Effector CD4-positive, alpha-beta T cell (primary cell): ENCODE results near the gene NKTR.
"Not testable (repeated sequence)": the region's sequence is repeated elsewhere in the genome, so short reads cannot be mapped to it uniquely, and the experiment has no call there.

ENCODE experiments used
- DNase-seq: peaks from one replicate; pipeline ENCODE4 v3.0.0-alpha.2; 2020

Gene NKTR

DNA sequence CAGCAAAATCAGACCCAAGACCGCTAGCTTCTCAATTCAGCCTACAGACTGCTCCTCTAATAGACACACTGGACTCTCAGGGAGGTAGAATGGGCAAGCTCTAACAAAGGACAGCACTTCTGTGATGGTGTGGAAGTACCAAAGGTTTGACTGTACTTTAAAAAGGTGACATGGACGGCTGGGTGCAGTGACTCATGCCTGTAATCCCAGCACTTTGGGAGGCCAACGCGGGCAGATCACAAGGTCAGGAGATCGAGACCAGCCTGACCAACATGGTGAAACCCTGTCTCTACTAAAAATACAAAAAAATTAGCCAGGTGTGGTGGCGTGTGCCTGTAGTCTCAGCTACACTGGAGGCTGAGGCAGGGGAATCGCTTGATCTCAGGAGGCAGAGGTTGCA, 3.4 kb upstream of the NKTR start:
- DNase-seq: not testable (repeated sequence)

DNA sequence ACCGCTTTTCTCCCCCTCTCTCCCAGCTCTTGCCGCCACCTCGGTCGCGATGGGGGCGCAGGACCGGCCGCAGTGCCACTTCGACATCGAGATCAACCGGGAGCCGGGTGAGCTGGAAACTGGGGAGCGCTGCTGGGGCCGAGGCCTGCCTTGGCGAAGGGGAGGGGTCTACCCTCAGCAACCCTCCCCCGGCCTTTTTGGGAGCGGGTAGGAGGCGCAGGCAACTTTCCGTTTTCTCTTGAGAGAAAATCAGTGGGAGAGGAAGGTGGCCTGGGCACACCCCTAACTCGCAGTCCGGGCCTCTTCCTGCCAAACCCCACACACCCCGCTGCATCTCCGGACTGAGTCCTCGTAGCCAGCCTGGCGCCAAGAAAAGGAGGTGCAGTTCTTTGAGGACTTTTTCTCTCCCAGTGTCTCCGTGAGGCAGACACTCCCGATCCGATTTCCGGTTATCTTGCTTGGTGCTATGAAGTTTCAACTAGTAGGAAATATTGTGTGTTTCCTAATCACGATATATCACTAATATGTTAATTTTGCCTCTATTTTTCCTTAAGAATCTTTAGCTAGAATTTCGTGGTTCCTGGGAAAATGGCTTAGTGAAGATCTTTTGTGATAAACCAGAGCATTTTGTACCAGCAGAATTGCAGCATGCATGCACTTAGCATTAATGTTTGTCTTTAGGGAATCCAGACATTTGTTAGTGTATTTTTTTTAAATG, 631 bp downstream of the NKTR start:
- DNase-seq: peak; percentile 44

DNA sequence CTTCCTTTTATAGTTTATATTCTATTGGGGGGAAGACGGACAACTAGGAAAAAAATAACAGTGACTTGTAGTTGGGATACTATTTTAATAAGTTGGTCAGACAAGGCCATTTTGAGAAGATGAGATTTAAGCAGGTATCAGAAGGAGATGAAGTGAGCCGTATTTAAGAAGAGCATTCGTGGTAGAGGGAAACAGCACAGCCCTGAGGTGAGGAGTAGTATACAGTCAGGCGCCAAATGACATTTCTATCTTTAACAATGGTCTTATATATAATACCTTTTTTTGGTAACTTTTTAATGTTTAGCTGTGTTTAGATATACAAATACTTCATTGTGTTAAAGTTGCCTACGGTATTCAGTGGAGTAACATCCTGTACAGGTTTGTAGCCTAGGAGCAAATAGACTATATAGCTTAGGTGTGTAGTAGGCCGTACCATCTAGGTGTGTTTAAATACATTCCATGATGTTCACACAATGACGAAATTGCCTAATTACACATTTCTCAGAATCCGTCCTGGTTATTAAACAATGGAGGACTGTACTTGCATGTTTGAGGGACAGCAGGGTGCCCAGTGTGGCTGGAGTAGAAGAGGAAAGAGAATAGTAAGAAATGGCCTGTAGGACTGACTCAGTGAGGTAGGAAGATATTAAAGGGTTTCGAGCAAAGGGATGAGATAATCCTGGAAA, 1.6 kb downstream of the NKTR start:
- no peak for DNase-seq

DNA sequence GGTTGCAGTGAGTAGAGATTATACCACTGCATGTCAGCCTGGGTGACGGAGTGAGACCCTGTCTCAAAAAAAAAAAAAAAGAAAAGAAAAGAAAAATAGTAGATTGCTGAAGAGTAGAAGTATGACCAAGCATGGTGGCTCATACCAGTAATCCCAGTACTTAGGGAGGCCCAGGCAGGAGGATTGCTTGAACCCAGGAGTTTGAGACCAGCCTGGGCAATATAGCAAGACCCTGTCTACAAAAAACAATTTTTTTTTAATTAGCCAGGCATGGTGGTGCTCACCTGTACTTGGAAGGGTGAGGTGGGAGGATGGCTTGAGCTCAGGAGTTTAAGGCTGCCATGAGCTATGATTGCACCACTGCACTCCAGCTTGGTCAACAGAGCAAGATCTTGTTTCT, 2.5 kb downstream of the NKTR start:
- no peak for DNase-seq

DNA sequence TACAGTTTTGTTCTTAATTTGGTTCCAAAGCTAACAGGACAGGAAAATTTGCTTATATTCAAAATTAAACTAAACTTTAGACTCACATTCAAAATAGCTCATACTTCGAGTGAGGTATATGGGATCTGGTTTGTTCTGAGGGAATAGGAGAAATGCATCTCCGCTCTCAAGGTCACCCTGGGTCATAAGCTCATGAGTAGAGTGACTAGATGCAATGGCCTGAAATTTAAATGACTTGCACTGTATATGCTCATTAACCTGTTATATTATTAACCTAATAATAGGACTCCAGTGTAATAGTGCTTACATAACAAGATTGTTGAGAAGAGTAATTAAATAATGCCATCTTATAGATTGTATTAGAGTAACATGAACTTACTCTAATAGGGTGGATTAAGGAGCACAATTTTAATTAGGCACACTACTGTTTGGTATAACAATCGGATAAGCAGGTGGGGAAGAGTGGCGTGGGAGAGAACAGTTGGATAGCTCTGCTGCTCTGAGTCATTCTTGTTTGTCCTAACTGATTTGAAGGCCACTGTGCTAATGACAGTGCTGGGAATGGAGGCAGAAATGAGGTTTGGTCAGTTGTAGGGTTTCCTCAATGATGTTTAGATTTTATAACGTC, 5.2 kb downstream of the NKTR start:
- no peak for DNase-seq

DNA sequence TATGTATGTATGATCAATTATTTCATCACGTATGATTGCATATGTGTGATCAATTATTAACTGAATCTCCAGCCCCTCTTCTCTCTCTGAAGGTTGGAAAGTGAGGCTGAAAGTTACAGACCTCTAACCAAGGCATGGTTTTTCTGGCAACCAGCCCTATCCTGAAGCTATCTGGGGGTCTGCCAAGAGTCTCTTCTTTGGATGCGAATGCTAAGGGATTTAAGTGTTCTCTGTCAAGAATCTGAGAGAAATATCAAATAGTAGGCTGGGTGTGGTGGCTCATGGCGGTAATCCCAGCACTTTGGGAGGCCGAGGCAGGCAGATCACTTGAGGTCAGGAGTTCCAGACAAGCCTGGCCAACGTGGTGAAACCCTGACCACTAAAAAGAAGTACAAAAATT, 8.1 kb downstream of the NKTR start:
- DNase-seq: no peak

DNA sequence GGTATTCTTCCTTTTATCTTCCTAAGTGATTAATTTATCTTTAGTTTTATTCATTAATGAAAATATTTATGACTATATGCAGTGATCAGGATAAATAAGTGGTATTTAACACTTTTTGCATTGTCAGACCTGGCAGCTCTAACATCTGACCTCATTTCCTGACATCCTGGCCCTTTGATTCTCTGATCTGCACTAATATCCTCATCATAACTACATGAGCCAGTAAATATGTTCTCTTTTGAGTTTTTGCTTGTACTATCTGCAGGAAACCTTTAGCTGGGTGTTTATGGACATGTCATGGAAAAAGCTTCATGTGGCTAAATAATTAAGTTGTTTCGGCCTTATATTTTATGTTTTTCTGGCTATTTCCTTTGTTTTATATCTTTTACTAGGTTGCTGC, 10.5 kb downstream of the NKTR start:
- DNase-seq: no peak

DNA sequence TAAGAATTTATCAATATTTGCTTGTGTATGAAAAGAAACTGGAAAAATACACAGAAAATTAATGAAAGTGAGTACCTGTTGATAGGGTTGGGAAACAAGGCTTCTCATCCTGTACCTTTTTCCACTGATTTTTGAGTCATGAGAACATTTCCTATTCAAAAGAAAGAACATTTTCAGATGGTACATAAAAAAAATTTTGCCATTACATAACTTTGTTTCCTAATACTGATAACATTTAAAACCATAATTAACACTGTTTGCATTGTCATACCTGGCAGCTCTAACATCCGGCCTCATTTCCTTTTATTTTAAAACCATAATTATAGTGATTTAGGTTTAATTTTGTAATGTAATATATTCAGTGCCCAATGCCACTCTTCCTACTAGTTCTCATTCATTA, 11.7 kb downstream of the NKTR start:
- DNase-seq: no peak

DNA sequence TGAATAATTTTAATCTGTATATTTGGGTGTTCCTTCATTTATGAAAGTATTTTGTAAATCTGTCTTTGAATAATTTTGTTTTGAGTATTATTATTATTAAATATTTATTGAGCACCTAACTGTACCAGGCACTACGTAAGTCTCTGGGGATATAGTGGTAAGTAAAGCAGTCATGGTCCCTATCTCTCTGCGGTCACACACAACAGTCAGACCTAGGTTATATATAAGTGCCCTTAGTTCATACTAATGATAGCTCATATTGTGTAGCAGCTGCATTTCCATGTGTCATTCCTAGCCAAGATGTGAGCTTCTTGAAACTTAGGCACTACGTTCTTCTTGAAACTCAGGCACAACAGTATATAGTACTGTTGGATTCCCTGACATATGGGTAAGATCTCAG, 12.4 kb downstream of the NKTR start:
- DNase-seq: no peak

DNA sequence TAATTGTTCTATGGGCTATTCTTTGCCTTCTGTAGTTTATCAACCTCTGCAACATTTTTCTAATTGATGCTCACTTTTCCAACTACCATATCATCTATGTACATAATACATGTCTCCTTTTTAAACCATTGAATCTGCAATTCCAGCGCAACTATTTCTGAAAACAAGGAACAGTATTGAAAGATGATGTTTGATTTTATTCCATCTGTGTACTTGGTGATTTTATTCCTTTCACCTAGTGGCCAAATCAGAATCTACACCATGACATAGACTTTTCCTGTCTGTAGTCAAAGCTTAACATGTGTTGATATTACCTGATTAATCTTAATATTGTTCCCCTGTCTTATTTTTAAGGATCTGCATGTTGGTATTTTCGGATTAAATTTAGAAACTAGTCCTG, 13.0 kb downstream of the NKTR start:
- DNase-seq: no peak

DNA sequence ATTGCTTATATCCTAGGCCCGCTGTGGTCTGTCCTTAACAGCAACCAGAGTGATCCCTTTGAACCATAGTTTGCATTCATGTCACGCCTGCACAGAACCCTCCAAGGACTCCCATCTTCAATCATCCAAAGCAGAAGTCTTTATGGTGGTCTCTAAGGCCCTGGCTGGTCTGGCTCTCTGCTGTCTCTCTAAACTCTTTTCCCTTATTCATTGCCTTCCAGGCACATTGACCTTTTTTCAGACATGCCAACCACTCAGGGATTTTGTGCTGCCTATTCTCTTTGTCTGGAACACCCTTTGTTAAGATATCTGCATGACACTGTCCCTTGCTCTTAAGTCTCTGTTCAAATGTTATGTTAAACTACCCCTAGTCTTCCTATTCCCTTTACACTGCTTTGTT, 31.1 kb downstream of the NKTR start:
- DNase-seq: no peak

DNA sequence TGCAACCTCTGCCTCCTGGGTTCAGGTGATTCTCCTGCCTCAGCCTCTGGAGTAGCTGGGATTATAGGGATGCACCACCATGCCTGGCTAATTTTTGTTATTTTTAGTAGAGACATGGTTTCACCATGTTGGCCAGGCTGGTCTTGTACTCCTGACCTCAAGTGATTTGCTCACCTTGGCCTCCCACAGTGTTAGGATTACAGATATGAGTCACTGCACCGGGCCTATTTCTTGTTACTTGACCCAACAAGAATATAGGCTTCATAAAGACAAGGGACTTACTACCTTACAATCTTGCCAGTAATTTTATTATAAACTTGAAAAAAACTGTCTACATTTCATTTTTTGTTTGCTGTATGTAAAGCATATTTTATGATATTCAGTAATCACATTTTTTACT, 31.7 kb downstream of the NKTR start:
- DNase-seq: no peak

DNA sequence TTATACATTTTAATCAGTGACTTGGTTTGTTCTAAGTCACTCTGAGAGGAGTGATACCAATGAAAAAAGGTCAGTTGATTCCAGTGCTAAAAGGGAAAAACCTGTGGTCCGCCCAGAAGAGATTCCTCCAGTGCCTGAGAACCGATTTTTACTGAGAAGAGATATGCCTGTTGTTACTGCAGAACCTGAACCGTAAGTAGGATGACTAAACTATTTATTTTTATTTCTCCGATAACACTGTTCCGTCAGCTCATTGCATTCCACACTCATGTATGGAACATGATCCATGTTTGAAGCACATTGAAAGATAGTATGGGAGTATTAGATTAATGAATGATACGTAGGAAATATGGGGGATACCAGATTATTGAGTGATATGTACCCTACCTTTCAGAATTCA, 33.1 kb downstream of the NKTR start:
- DNase-seq: no peak

DNA sequence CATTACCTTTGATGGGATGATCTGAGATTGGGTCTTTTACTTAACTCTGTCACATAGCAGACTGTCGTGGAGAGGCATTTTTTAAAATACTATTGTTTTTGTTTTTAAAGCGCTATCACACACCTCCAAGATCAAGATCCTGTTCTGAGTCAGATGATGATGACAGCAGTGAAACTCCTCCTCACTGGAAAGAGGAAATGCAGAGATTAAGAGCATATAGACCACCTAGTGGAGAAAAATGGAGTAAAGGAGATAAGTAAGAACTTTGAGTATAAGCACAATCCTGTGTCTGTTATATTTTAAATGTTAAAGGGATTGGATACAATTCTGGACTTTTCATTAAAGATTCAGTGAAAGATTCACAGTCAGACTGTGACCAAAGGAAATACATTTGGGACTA, 34.6 kb downstream of the NKTR start:
- no peak for DNase-seq

DNA sequence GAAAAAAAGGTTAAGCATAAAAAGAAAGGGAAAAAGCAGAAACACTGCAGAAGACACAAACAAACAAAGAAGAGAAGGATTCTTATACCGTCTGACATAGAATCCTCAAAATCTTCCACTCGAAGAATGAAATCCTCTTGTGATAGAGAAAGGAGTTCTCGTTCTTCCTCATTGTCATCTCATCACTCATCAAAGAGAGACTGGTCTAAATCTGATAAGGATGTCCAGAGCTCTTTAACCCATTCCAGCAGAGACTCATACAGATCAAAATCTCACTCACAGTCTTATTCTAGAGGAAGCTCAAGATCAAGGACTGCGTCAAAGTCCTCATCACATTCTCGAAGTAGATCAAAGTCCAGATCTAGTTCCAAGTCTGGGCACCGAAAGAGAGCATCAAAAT, 36.5 kb downstream of the NKTR start:
- no peak for DNase-seq

DNA sequence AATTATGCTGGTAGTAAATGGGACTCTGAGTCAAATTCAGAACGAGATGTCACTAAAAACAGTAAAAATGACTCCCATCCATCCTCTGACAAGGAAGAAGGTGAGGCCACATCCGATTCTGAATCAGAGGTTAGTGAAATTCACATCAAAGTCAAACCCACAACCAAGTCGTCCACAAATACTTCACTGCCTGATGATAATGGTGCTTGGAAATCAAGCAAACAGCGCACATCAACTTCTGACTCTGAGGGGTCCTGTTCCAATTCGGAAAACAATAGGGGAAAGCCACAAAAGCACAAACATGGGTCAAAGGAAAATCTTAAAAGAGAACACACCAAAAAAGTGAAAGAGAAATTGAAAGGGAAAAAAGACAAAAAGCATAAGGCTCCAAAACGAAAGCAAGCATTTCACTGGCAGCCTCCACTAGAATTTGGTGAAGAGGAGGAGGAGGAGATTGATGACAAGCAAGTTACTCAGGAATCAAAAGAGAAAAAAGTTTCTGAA, 37.9 kb downstream of the NKTR start:
- peak; percentile 26 for DNase-seq

DNA sequence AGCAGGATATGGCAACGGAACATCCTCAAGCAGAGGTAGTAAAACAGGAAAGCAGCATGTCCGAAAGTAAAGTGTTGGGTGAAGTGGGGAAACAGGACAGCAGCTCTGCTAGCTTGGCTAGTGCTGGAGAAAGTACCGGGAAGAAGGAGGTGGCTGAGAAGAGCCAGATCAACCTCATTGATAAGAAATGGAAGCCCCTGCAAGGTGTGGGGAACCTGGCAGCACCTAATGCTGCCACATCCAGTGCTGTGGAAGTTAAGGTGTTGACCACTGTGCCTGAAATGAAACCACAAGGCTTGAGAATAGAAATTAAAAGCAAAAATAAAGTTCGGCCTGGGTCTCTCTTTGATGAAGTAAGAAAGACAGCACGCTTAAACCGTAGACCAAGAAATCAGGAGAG, 38.7 kb downstream of the NKTR start:
- no peak for DNase-seq

DNA sequence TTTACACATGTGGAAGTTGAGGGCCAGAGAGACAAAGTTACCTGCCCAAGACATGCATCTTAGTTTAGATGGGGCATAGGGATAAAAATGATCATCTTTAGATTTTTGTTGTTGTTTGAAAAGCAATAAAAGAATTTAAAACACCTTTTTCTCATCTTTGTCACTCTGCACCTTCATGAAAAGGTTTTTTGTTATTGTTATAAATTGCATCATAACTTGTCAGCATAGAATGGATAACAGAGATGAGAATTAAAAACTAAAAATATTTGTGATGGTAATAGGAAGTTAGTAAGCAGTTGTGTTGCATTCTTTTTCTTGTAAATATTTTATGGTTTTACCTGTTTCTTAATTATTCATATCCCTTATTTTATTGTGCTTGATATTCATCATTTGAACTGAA, 39.6 kb downstream of the NKTR start:
- DNase-seq: no peak

DNA sequence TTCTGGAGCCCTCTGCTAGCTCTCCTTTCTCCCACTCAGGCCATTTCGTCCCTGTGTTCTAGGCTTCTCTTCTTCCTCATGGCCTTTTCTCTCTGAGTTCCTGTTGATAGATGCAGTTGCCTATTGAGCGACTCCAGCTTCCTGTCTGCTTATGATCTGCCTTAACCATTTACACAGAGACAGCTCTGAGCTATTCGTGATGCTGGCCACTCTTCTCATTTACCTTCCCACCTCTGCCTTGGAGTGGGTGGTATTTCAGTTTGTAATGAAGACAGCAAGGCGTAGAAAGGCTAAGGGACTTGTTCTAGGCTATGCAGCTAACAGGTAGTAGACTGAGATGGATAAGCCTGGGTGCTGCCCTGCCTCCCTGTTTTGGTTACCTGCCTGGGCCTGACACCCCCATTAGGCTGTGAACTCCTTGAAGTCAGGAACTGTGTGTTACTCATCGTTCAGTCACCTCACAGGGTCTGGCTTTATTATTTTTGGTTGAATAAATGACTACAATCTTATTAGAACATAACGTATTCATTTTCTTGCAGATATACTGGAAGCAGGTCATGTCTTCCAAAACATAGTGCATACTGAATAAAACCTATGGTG, 40.4 kb downstream of the NKTR start:
- DNase-seq: no peak

DNA sequence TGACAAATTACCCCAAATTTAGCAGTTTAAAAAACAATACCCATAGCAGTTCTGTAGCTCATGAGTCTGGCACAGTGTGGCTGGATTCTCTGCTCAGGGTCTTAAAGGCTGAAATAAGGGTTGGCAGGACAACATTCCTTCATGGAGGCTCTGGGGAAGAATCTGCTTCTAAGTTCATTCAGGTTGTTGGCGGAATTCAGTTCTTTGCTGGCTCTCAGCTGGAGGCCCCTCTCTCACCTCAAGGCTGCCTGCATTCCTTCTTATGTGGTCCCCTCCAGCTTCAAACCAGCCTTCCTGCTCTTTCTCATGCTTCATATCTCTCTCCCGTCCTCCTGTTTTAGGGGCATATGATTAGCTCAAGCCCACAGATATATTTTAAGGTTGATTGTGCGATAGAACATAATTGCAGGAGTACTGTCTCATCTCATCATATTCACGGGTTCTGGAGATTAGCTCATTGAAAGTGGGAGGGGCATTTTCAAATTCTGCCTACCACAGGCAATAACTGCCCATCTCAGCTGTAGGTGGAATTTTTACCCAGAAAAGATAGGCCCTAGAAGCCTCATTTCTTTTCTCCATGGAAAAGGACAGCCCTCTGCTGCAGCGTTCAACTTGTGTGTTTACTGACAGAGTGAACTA, 47.5 kb downstream of the NKTR start:
- DNase-seq: no peak

DNA sequence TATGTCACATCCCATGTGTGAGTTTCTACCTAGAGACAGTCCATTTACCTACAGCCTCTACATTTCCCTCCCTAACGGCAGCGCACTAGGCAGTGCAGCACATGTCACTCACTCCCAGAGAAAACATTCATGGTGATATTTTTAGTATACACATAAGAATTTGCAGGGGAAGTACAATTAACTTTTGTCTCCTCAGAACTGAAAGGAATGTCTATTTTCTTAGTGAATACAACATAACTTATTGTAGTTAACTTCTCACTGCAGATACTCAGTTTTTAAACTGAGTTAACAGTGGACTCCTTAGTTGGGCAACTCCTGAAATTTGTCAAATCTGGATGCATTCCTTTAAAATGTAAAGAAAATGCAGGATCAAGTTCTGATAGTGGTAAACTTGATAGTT, 48.5 kb downstream of the NKTR start:
- no peak for DNase-seq

DNA sequence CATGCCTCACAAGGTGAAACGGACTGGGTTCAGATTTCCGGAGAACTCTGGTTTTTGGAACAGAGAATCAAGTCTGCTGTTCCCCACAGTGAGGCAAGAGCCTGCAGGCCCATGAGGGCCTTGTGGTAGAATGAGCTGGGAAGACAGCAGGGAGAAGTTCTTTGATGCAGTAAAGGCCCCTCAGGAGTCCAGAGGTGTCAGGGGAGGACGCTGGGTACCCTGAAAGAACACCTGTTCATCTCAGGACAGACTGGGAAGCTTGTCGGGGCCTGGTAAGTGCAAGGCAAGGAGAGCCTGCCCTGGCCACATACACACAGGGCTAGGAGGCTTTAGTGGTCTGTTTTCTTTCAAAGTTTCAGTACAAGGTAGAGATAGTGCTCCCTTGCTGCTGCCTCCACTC, 49.3 kb downstream of the NKTR start:
- DNase-seq: no peak
